ENCODE results near the gene CDH13.

The CDH13 gene

DNA sequence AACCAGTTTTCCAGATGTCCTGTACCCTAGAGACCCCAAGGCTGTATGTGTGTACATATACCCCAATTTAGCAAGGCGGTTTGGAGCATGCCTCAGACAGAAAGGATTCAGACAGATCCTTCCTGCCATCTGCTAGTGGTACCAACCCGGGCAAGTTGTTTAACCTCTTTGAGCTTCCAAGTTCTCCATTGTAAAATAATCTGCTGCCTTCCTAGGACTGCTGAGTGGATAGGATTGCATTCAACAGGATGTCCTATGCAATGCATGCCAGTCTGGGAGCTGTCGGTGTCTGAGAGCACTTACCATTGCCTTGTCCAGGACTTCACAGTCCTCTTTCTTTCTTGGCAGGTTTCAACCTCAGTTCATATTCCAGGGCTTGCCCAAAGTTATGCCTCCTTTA, 1.9 kb downstream of the CDH13 start:
- DNase-seq, result no peak

DNA sequence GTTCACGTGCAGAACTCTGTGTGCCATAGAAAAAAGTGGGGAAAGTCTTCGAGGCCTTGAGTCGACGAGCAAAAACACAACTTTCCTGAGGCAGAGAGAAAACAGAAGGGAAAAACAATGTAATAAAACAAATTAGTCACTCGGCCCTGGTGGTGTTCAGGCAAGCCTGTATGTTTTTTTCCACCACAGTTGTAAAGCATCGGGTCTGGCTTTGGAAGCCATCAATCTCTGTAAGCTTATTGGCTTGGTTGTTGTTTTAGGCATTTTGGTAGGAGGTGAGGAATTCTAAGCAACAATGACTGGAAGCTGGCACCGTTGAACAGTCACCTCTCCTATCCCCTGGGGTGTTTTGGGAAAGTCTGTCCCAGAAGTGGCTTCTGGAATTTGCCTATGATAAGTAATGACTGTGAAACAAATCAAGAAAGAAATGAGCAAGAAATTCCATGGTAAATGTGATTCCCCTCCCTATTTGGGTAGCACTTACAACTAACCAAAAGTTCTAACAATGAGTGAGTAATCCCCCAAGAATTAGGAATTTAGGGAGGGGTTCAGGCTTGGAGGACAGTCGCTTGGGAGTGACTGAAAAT, 2.8 kb downstream of the CDH13 start:
- DNase-seq, result no peak

DNA sequence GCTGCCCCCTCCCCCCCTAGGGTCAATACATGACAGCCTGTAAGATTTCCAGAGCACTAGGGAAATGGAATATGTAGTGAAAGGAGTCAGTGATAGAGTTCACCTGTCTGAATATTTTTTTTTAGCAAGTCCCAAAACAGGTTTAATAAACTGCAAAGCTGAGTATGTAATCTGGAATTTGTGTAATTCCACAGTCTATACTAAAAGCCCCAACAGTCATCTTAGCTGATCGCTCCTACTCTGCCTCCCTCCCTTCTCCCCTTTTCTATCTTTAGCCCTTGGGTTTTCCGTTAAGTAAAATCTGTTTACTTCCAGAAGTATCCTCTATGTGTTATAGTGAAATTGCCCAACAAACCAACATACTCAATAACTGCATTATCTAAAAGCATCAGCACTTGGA, 3.5 kb downstream of the CDH13 start:
- DNase-seq, result no peak

DNA sequence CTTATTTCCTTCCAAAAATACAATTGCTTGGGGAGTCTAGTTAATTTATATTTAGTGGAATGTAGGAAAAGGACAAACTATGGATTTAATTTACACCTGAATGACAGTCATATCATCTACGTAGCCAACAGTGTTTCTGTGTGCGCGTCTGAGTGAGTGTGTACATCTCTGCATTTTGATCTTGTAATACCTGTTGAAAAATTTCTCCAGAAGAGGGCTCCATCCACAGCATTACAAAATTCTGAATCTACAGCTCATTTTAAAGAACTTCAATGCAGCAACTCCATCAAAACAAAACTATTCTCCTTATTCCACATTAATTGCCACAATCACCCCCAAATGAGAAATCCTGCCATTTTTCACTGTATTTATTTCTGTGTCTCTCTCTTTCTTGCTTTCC, 3.9 kb downstream of the CDH13 start:
- DNase-seq, result no peak

DNA sequence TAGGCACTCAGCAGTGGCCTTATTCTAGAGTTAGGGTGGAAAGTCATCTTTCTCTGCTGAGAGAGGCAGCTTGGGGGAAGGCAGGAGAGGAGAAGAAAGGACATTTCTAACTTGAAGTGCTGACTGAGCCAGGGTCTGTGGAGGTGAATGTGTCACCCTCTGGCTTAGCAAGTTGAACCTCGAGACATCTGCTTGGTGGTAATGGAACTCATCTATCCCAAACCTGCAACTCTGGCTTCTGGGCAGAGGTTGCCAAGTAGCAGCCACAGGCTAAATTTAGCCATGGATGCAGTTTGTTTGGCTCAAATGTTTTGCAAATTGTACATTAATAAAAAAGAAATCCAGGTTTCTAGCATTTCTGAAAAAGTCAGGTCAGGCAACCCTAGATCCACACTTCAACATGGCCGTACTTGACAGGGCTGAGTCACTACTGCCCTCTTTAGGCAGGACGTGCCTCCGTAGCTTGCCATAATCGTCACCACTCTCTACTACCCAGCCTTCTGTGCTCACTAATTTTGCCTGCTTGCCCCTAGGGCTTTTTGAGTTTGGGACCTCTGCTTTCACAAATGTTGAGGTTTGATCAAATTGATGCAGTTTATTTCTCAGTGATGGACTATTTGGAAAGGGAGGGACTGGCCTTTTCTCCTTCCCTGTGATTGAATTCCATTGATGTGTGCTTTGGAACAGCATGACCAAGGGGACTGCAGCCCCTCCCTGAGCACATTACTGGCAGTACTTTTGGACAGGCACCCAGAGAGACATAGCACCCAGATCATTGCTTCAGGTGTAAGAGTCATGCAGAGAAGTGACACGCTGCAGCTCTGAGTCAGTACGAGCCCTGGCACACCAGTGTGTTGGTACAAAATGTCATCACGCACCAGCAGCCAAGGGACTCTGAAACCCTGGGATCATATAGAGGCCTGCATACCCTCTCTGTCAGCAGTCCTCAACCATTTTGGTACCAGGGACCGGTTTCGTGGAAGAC, 5.2 kb downstream of the CDH13 start:
- DNase-seq, result no peak

DNA sequence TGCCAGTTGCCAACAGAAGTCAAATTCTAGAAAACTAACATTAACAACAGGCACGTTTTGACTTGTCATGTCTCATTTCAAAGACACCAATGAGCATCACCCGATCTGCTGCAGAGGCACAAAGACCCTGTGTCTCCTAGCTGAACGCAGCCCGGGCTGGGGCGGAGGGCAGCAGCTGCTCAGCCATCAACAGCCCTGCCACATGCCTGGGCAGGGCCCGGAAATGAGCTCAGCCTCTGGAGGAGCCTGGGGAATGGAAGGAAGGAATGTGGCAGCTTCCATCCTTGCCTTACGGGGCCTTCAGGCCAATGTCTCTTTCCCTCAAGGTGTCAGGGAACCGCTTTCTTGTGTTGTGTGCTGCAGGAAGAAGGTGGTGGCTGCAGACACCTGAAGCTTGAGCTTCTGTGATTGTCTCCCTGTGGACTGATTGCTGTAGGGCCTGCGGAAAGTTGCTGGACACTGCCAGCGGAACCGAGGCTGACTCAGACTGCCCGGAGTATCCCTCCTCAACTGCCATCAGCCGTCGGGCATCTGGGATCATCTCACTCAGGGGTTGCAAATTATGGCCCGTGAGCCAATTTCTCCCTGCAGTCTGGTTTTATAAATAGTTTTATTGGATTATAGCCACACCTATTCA, 7.3 kb downstream of the CDH13 start:
- no peak for DNase-seq

DNA sequence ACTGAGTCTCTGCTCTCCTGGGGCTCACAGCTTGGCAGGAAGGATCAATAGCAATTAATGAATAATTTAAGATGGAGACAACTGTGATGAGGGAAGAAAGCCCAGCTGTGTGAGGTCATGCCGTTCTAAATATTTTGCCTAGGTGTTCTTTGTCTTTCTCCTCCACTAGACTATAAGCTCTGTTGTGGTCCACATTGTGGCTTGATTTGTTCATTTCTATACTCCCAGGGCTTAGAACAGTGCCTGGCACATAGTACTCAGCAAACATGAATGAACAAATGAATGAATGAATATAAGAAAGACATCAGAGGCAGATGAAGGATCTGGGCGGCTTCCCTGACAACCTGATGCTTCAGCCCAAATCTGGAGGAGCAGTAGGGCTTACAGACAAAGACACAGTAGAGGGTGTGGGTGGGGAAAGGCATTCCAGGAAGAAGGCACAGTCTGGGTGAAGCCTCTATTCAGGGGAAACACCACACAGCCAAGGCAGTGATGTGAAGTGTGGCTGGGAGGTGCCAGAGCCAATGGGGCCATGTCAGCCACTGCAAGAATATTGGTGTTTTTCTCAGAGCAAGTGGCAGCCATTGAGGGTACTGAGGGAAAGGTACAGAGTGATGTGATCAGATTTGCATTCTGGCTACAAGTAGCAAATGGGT, 8.3 kb downstream of the CDH13 start:
- DNase-seq, result no peak

DNA sequence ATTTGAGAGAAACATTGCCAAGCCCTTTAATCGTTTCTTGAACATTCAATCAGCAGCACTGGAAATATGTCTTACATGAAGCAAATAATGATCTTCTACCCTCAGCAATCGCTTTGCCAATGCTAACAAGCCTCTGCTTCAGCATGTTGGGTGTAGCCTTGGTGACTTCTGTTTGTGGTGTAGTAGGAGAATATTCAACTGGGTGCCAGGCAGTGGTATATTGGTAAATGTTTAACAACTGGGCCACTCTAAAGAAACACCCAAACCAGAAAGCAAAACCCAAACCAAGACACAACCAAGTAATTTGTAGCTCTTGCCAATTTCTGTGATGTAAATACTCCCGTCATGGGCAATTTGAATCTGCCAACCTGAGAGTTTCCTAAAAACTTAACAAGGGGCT, 9.7 kb downstream of the CDH13 start:
- DNase-seq, result no peak

DNA sequence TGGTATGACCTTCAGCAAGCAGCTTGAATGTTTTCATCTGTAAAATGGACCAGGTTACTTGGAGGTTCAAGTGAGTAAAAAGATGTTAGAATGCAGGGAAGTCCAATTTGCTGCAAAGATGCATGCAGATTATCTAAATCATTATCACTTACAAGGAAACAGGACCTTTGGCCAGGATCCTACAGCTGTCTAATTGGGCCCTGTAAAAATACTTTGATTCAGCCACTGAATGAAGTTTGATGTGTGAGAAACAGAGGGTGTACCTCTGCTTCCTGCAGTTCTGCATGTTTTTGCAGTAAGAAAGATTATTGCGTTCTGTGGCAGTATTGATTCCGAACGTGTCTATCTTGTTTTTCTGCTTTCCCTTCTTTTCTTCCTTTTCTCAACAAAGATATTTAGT, 10.2 kb downstream of the CDH13 start:
- no peak for DNase-seq

DNA sequence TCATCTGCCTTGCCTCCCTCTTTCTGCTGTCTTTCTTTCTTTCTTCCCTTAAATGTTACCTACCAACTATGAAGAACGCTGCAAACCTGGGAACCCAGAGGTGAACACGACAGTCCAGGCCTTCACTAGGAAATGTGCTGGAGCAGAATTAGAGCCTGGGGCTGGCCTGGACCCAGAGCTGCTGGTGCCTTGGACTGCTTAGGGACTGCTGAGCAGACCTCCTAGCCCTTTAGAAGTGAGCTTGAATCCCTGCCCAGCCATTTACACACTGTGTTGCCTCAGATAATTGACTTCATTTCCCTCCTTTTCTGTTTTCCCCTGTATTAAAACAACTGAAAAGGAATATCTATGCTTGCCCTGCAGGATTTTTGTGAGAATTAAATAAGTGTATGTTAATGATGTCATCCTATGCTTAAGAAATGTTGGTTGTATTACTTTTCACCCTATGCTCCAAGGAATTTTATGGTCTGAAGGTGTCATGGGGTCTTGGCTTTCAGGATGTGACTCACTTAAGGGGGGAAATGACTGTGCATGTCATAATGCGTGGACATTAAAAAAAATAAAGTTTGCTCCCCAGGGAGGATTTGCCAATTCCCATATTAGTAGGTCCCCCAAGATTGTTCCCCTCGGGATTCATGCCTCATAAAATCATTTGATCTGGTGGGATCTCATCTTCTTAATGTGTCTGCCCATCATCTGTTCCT, 11.5 kb downstream of the CDH13 start:
- DNase-seq, result no peak

DNA sequence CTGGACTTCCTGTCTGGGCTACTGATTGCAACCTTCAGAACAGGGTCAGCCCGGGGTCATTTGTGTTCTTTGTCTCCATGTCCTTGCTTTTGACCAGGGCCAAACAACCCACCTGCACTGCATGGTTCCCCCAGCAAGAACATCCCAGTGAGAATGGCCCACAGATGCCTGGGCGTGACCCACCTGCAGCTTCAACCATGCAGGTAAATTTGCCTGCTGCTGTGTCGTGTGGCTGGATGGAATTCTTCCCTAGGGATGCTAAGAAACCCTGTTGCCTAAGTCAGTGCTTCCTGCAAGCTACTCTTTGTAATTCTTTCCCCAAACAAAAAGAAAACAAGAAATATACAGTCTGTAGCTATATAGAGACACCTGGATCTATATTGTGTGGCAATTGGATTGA, 12.5 kb downstream of the CDH13 start:
- no peak for DNase-seq

DNA sequence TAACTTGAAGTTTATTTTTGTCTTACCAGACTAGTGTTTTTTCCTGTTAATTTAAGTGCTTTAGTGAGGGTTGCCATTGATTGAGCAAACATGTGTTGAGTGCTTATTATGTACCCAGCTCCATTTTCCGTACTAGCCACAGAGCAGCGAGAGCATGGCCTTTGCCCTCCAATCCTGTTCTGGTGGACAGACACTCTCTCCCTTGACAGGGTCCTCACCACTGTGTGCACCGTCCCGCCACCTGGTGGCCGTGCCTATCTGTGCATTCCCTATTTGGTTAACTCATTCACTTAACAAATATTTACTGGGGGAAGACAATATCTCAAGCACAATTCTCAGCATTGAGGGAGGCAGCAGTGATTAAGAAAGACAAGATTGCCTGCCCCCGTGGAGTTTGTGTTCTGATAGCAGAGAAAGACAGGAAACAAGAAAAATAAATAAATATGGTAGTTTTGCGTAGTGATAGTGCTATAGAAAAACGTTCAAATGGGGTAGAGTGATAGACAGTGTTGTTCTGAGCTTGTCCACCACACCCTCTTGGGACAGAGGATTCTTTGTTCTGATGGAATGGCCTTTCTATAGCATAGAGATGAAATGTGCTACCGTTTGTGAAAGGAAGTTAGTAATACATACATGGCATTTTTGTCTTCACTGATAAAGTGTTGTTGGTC, 13.0 kb downstream of the CDH13 start:
- DNase-seq, result peak; percentile 30 to 53

DNA sequence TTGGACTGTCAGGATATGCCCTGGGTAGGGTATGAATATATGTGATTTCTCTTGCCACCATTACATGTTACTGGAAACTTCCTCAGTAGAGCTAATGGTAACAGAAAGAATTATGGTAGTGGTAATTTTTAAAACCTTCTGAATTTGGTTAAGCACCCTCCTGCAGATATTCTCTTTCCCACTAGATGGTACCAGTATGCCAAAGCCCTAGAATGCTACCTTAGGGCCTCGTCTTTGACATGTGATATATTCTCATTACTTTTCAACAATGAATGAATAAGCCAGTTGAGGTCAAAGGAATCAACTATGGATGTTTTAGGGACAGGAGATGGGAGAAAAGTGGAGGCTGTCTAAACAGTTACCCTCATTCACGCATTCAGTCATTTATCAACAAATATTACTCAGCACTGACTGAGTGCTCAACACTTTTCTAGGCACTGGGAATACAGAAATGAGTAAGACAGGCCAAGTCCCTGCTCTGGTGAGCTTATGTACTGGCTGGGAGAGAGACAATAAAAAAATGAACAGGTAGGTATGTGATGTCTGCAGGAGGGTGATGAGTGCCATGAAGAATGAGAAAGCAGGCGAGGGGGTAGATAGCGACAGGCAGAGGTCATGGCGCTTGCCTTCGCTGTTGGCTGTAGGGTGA, 14.7 kb downstream of the CDH13 start:
- peak in 1 of 2 donors; percentile 46 for DNase-seq

DNA sequence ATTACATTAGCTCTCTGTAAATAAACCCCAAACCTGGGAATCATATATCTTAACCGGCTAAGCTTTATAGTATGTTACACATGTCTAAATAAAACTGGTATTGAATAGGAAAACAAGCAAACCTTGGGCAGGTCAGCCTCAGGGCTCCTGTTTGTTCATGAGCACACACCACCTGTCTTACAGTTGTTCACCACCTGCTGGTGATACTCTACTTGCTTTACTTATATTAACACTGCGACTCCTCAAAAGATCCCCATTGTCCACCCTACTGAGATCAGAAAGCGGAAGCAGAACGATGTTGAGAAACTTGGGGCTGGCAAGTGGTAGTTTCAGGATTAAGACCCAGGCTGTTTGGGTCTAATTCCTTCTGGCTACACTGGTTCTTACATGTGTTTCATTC, 16.4 kb downstream of the CDH13 start:
- no peak for DNase-seq

DNA sequence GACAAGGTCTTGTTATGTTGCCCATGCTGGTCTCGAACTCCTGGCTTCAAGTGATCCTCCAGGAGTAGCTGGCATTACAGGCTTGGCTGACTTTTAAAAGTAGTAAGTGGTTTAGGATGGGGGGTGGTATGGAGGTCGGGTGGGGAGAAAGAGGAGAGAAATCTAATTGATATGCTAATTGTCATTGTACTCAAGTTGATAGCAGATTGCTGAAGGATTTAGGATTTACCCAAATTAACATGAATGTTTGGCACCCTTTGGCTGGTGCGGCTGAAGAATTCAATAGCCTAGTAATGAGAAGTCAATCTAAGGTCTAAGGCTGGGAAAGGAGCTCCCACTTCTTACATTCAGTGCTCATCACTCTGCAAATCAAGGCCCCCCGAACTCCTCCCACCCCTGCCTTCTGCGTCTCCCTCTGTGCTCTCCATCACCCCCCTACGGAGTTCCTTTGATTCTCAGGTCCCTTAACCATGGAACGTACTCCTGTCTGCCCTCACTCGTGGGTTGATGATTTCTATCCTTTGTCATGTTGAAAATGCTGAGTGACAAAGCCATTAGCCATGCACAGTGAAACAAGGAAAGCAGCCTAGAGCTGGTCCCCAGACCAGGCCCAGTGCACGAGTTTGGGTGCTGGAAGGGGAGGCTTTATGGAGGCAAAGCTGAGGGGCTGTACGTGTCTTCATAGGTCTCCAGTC, 17.3 kb downstream of the CDH13 start:
- DNase-seq, result no peak

DNA sequence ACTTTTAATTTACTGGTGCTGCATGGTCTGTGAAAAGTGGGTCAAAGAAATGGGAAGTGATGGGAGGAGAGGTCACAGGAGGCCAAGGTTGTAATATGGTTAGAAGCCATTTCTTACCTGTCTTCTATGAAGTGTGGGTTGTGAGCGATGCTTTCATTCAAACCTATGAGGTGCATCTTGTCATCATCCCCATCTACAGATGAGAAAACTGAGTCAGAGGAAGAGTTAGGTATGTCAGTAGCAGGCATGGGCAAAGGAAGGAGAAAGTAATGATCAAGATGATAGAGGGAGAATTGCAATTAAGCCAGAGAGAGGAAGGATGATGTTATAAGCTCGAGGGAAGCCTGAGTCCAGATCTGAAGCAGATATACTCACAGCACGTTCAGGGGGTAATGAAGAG, 19.7 kb downstream of the CDH13 start:
- DNase-seq, result no peak

DNA sequence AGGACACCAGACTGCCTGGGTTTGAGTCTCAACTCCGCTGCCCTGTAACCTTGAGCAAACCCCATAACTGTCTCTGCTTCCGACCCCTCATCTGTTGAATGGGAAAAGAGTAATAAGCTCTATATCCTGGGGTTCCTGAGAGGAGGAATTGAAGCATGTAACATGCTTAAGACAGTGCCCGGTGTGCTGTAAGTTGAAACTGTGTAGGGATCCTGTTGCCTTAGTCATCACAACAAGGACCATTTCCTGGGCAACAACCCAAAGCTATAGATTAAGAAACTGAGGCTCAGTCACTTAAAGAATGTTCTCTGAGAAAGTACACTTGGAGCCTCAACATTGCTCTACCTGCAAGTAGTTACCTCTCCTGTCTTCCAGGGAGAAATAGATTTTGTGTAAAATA, 23.0 kb downstream of the CDH13 start:
- DNase-seq, result no peak

DNA sequence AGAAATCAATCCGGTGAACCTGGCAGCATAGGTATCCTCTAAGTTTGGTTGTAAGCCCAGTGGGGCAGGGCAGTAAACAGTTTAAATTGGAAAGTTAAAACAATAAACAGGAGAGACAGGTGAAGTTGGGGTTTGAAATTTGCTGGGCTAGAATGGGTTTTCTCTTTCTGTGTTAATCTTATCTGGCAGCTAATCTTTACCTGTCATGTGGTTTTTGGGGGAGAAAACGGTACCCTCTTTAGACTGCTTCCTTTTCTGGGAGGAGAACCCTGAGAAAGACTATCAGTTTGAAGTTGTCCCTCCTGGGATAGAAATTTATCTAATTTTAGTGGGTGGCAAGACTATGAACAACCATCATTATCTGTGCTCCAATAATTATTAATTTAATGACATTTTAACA, 24.0 kb downstream of the CDH13 start:
- peak in 1 of 2 donors; percentile 39 for DNase-seq

DNA sequence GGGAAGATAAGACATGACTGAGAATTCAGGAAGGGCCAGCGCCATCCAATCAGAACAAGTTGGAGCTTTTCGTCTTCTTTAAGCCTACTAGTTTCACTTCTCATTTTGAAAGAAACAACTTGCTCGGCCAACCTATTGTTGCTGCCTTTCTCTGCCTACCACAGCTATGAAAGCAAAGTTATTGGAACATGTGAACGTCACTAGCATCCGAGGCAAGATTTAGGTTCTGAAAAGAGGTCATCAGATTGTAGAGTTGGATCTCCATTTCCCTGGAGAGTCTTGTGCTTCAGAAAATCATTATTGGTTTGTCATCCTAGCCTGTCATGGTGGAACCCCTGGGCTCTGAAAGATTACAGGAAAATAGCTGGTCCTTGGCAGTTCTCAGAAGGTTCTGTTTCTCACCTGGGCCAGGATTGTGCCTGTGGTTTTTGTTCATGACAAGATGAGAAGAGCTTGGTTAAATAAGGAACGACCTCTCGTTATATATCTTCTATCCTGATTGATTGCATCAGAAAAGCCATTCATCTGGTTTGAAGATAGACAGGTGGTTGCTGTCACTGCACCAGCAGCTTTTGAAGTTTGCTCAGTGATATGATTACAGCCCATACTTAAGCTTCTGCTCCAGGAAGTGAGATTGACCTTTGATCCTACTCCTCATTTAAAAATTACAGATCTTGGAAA, 25.3 kb downstream of the CDH13 start:
- DNase-seq, result peak in 1 of 2 donors; percentile 41

DNA sequence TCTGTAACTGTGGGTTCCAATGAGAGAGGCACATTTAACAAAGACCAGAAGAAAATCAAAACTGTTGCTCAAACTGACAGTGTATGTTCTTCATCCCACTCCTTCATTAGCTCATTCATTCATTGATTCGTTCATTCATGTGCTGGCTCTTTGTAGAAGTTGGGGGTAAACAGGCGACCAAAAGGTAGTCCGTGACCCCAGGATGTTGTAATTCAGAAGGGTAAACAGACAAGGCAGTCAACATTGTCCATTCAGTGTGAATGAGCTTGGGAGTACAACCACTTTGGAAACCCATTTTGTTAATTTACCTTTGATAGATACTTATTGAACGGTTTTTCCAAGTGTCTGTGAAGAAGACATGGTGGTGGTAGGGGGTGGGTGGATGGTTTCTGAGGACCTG, 26.1 kb downstream of the CDH13 start:
- no peak for DNase-seq
